Glutamatergic neuron (in vitro differentiated cells): Measurements from ENCODE around the gene ILKAP. TPM values are rescaled to one million over a fixed set of nuclear protein-coding genes. Genes with fewer than 3 reads are reported as not detected.

Experiments
- DNase-seq: peaks from one replicate; pipeline ENCODE4 v3.0.0; 2022
- H3K27ac Mint-ChIP-seq: one replicate; pipeline ENCODE4 v1.8.0; 2020; ENCODE audit warnings: mild to moderate bottlenecking, mixed read lengths, inconsistent platforms; ENCODE audit not compliant: unreplicated experiment
- H3K27me3 Mint-ChIP-seq: one replicate; pipeline ENCODE4 v1.8.0; 2020; ENCODE audit warnings: mild to moderate bottlenecking, moderate library complexity, mixed read lengths, inconsistent platforms; ENCODE audit not compliant: unreplicated experiment
- H3K36me3 Mint-ChIP-seq: one replicate; pipeline ENCODE4 v1.8.0; 2020; ENCODE audit warnings: mild to moderate bottlenecking, mixed read lengths, inconsistent platforms; ENCODE audit not compliant: unreplicated experiment
- H3K4me1 Mint-ChIP-seq: one replicate; pipeline ENCODE4 v1.8.0; 2020; ENCODE audit warnings: mild to moderate bottlenecking, low read depth, mixed read lengths, inconsistent platforms; ENCODE audit not compliant: unreplicated experiment
- H3K4me3 Mint-ChIP-seq: one replicate; pipeline ENCODE4 v1.8.0; 2020; ENCODE audit warnings: mild to moderate bottlenecking, mixed read lengths, inconsistent platforms; ENCODE audit not compliant: unreplicated experiment
- H3K9me3 Mint-ChIP-seq: one replicate; pipeline ENCODE4 v1.8.0; 2020; ENCODE audit warnings: mild to moderate bottlenecking, moderate library complexity, mixed read lengths, inconsistent platforms; ENCODE audit not compliant: unreplicated experiment
- long read RNA-seq: library from polyadenylated mRNA; unstranded; transcript quantifications from one replicate; pipeline ENCODE4 v2.0.0, GENCODE V29; 2020; ENCODE audit not compliant: unreplicated experiment
- total RNA-seq: library from RNA; stranded (reverse); fragmentation: NEBNext Ultra II Directional; extraction: Animal tissue kit (Norgen Biotek cat#: 25700); gene quantifications from one replicate; pipeline ENCODE4 v1.2.1, GENCODE V29; 2021; ENCODE audit not compliant: unreplicated experiment
- TF ChIP-seq, protein P1 (sequence below): fragments of 200-600 bp; sonication (generic); IDR thresholded peaks from one replicate; pipeline ENCODE4 v1.5.0; 2021; ENCODE audit not compliant: partially characterized antibody, unreplicated experiment

ILKAP gene, protein sequence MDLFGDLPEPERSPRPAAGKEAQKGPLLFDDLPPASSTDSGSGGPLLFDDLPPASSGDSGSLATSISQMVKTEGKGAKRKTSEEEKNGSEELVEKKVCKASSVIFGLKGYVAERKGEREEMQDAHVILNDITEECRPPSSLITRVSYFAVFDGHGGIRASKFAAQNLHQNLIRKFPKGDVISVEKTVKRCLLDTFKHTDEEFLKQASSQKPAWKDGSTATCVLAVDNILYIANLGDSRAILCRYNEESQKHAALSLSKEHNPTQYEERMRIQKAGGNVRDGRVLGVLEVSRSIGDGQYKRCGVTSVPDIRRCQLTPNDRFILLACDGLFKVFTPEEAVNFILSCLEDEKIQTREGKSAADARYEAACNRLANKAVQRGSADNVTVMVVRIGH
- total RNA-seq: 61.3 TPM
- long read RNA-seq, transcript ILKAP-201 (12 exons, 1,490 nt): major isoform, 35 of 48 reads
- long read RNA-seq, partial matches to known transcripts: 3 of 48 reads
- long read RNA-seq, other reads (novel, unspliced or antisense): 9 of 48 reads

DNA sequence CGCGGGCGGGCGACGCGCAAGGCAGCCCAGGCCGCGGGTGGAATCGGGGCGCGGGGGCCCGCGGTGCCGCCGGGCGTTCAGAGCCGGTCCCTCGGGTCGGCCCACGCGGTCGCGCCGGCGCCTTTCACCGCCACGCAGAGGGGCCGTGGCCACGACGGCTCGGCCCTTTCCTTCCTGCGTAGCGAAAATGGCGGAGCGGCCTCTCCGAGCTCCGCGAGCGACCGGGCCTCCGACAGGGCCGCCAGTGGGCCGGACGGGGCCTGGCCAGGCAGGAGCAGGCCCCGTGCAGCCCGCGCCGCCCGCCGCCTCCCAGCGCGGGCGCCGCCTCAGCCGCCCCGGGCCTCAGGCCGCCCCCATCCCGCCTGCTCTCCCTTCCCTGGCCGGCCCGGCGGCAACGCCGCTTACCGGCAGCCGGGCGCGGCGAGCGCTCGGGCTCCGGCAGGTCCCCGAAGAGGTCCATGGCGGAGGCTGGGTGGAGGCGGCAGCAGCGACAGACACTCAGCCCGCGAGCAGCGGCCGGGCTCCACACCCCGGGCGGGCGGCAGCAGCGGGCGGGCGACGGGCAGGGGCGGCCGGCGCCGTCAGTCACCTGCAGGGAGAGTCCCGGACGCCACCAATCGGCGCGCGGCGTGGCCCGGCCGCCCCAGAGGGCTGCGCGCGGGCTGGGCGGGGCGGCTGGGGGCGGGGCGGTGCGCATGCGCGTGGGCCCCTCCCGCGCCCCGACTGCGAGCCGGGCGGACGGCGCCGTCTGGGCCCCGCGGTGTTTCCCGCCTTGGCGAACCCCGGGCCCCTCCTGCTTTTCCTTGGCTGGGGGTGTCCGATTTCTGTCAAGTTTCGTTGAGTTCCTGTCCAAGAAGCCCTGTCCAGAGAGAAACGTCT is at the start of gene ILKAP:
TSS of gene ILKAP (minus strand) at position 602 of the 879 bp plus-strand sequence. CDS start at position 460, 142 bp downstream.
- Mint-ChIP-seq H3K4me1 (peaks cover 19% of the 10 kb centered on the region), H3K4me3 (peak within 1 kb of the TSS; percentile 93), H3K27ac (peak within 1 kb of the TSS; percentile 92), H3K36me3 (no peaks in the 10 kb centered on the region), H3K9me3 (no peaks in the 10 kb centered on the region), H3K27me3 (peaks cover 8% of the 10 kb centered on the region)
- TF ChIP-seq, protein P1, sequence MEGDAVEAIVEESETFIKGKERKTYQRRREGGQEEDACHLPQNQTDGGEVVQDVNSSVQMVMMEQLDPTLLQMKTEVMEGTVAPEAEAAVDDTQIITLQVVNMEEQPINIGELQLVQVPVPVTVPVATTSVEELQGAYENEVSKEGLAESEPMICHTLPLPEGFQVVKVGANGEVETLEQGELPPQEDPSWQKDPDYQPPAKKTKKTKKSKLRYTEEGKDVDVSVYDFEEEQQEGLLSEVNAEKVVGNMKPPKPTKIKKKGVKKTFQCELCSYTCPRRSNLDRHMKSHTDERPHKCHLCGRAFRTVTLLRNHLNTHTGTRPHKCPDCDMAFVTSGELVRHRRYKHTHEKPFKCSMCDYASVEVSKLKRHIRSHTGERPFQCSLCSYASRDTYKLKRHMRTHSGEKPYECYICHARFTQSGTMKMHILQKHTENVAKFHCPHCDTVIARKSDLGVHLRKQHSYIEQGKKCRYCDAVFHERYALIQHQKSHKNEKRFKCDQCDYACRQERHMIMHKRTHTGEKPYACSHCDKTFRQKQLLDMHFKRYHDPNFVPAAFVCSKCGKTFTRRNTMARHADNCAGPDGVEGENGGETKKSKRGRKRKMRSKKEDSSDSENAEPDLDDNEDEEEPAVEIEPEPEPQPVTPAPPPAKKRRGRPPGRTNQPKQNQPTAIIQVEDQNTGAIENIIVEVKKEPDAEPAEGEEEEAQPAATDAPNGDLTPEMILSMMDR: no peak
- DNase-seq: peak; percentile 89

DNA sequence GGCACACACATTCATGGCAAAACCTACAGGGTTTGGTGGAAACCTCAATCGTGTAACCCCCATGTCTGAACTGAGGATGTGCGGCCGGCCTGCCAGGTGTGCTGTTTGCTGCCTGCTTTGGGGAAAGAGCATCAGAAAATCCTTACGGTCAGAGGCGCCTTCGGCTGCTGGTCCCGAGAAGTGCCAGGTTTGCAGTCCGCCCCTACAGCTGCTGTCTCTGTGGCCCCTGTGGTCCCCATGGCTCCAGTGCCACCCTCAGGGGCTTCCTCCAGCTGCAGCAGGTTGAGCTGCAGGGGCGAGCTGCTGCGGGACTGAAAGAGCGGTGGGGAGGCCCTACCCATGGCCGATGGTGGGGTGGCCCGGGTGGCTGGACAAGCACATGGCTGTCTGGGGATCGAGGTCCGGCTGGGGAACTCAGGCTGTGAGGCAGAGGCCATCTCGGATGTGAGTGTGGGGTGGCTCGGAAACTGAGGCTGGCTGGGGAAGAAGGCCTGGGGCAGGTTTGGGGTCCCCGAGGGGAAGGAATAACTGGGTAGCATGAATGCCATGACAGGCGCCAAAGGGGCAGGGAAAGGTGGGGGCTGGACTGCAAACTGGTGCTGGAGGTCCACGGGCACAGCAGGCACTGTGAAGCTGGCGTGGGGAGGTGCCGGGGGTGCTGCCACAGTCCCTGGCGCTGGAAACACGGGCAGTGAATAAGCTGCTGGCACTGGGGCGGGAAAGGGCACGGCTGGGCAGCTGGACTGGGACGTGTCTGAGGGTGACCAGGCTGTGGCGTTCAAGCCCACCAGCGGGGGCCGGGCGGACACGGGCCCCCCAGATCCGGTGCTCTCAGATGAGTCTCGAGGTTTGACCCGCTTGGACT is 49.5 kb upstream of the ILKAP start:
- H3K27me3 Mint-ChIP-seq: peaks cover 4% of the 10 kb centered on the region
- TF ChIP-seq, protein P1: no peak
- DNase-seq: no peak
- H3K36me3 Mint-ChIP-seq: no peaks in the 10 kb centered on the region
- no peak overlapping the region for H3K27ac Mint-ChIP-seq
- H3K4me1 Mint-ChIP-seq: peaks cover 60% of the 10 kb centered on the region
- H3K9me3 Mint-ChIP-seq: peaks cover 11% of the 10 kb centered on the region
- no peak overlapping the region for H3K4me3 Mint-ChIP-seq

DNA sequence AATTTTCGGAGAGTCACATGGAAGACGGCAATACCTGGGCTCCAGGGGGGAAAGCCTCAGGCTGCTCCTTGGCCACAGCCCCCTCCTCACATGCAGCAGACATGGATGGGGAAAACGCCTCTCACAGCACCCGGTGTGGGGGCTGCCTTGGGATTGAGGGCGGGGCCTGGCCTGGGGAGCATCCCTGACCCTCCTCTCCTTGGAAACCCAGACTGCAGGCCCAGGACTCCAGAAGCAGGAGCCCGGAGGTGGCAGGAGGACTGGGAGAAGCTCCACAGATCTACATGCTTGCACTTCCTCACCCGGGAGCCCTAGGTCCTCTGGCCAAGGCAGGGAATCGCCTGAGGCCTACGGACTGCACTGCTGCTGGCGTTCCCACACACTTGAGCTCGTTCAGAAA is 48.5 kb upstream of the ILKAP start:
- no peak for DNase-seq
- Mint-ChIP-seq H3K27ac (no peak overlapping the region), H3K4me1 (peaks cover 69% of the 10 kb centered on the region), H3K36me3 (no peaks in the 10 kb centered on the region), H3K4me3 (no peak overlapping the region), H3K27me3 (peaks cover 9% of the 10 kb centered on the region), H3K9me3 (peaks cover 13% of the 10 kb centered on the region)
- TF ChIP-seq, protein P1: no peak

DNA sequence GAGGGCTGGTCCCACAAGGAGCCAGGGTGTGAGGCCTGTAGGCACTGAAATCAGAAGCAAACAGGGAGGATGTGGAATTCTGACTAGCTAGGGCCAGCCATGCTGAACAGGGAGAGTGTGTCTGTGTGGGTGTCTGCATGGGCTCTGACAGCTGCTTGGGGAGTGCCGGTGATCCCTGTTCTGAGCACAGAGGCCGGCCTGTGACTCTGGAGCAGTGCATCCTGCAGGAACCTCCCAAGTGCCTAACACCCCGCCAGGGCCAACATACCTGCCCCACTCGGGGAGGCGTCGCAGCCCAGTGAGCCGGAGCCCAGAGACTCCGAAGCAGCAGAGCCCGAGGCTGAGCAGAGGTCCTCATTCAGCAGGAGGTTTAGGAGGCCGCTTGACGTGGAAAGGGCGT is 47.8 kb upstream of the ILKAP start:
- peaks cover 69% of the 10 kb centered on the region for H3K4me1 Mint-ChIP-seq
- H3K27ac Mint-ChIP-seq: peak overlapping the region; percentile 80
- peak overlapping the region; percentile 23 for H3K4me3 Mint-ChIP-seq
- H3K27me3 Mint-ChIP-seq: peaks cover 10% of the 10 kb centered on the region
- no peak for DNase-seq
- TF ChIP-seq, protein P1: no peak
- peaks cover 13% of the 10 kb centered on the region for H3K9me3 Mint-ChIP-seq
- no peaks in the 10 kb centered on the region for H3K36me3 Mint-ChIP-seq
